Endothelial cell of hepatic sinusoid (primary cell): ENCODE results near the gene SYT1.

Experiments used
- in situ Hi-C: cut with HindIII; loops from 2 replicates; pipeline ENCODE4 v1.10.0; 2017; ENCODE audit warnings: low sequenced_read_pairs

SYT1 gene

GRCh38 chr12:79482921-79483320, 618.3 kb downstream of the SYT1 start:
- in situ Hi-C loops, result no loop called here

- in situ Hi-C loops, result no loop called here
Measured at GRCh38 chr12:79486154-79486553, 621.6 kb downstream of the SYT1 start.

GRCh38 chr12:79487386-79488110, 623.0 kb downstream of the SYT1 start:
- in situ Hi-C loops, result no loop called here
